IPS-18c (cell line): Measurements from ENCODE around the gene ADAM12.

Experiments used
- H3K4me3 ChIP-seq: 2 replicates; pipeline ENCODE4 v1.7.0; 2013; ENCODE audit warnings: low read depth, mild to moderate bottlenecking, low read length, moderate library complexity; ENCODE audit not compliant: insufficient read depth
- H3K9me3 ChIP-seq: one replicate; pipeline ENCODE4 v1.6.1; 2013; ENCODE audit warnings: mild to moderate bottlenecking, low read length, moderate library complexity; ENCODE audit not compliant: control insufficient read depth, insufficient read depth

ADAM12 gene

GRCh38 chr10:126417220-126417825 is 29.0 kb upstream of the ADAM12 start:
- Histone ChIP-seq H3K4me3 (no peak overlapping the region), H3K9me3 (peaks cover 2% of the 10 kb centered on the region)

DNA sequence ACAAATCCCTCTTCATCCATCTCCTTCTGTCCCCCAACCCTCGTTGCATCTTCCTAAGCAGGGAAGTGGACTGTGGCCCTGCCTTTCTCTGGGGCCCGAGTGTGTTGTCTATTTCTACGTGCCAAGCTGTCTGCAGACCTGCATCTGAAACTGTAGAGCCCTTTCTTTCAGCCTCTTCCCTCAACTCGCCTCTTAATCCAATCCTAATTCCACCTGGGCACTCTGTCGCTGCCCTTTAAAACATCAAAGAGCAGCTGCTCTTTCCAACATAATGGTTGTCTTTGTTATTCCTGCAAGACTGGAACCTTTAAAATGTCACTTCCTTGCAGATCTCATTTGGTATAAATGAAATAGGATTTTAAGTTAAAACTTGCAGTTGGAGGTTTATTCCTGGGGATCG is 21.5 kb upstream of the ADAM12 start:
- Histone ChIP-seq H3K9me3 (no peaks in the 10 kb centered on the region), H3K4me3 (no peak overlapping the region)

DNA sequence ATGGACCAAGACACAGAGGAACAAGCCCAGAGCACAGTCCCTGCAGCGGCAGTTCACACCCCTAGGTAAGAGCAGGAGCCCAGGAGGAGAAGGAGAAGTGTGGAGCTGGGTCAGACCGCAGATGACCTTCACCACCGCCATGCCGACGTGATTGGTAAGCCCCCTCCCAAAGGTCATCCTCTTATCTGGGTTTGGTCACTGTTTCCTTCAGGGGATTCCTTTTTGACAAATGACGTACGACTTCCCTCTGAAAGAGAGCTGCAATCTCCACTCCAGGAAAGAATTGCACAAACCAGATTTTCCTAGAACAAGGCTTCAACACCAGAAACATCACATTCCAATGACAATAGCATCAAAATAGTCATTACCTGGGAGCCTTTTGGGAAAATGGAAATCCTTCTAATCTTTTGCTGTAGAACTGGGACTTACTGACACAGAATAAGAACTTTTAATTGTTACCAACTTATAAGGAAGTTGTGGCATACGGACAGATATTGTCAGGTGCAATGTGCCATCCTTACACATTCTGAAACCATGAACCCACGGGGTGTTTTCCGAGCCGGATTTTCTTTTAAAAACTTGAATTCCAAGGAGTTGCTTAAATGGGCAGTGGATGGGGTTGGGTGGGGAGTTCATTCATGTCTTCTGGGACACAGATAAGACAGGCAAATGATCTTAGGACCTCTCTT is 20.8 kb upstream of the ADAM12 start:
- no peaks in the 10 kb centered on the region for H3K9me3 ChIP-seq
- H3K4me3 ChIP-seq = no peak overlapping the region

DNA sequence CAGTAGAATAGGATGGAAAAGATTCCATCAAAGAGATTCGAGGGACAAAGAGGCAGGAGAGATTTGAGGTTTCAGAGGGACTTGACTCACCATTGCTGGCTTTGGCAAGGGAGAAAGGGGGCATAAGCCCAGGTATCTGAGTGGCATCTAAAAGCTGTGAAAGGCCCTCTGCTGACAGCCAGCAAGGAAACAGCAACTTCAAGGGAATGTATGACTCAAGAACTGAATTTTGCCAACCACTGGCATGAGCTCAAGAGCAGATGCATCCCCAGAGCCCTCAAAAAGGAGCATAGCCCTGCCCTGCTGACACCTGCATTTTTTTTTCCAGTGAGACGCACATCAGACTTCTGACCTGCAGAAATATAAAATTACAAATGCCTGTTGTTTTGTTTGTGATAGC is 19.6 kb upstream of the ADAM12 start:
- no peaks in the 10 kb centered on the region for H3K9me3 ChIP-seq
- H3K4me3 ChIP-seq = no peak overlapping the region

DNA sequence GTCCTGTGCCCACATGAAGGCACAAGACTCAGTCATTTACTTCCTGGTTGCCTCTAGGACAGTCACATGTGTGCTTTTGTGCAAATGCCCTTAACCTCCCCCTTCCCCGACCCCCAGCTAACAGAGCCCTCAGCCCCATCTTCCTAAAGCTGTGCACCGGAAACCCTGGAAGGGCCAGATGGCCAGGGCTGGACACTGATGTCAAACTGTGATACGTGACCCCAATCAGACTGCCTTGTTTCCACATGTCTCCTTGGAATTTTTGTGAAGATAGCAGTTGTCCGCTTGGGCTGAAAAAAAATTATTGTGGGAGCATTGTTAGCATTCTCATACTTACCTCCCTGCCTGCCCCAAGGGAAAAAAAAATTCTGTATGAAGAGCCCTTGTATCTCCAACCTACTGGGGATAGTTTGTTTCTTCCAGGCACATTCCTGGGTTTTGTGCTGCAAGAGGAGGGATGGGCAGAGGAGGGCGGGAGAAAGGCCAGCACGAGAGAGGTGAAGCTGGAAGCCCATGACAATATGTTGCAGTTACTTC is 17.0 kb upstream of the ADAM12 start:
- no peaks in the 10 kb centered on the region for H3K9me3 ChIP-seq
- H3K4me3 ChIP-seq = no peak overlapping the region

DNA sequence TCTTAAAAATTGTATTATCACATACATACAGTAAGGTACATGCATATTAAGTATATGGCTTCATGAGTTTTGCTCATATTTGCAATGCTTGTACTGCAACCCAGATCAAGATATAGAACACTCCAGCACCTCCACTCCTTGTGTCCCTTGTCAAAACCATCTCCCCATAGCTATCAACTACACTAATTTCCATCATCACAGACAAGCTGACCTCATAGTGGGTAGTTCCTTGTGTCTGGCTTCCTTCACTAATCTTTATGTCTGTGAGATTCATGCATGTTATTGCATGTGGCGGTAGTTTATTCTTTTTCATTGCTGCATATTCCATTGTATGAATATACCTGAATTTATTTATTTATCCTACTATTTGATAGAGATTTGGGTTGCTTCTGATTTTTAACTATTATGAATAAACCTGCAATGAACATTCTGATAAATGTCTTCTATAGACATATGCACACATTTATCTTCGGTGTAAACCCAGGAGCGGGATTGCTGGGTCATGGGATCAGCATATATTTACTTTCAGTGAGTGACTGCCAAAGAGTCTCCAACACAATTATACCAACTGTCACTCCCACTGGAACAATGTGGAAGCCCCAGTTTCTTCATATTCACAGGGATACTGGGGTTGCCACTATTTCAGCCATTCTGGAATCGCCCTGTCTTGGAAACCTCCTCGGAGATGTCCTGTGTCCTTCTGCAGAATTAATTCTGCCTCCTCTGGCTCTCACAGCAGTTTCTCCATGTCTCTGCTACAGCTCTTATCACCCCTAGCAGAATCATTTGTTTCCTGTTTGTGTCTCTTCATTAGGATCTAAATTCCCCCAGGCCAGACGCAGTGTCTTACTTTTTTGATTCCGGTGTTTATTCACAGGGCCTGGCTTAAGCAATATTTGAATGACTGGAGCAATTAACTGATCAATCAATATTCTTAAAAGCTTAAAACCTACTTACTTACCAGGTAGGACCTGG is 14.7 kb upstream of the ADAM12 start:
- Histone ChIP-seq H3K4me3 (no peak overlapping the region), H3K9me3 (no peaks in the 10 kb centered on the region)

GRCh38 chr10:126400641-126401040 is 12.4 kb upstream of the ADAM12 start:
- Histone ChIP-seq H3K4me3 (no peak overlapping the region), H3K9me3 (no peaks in the 10 kb centered on the region)

DNA sequence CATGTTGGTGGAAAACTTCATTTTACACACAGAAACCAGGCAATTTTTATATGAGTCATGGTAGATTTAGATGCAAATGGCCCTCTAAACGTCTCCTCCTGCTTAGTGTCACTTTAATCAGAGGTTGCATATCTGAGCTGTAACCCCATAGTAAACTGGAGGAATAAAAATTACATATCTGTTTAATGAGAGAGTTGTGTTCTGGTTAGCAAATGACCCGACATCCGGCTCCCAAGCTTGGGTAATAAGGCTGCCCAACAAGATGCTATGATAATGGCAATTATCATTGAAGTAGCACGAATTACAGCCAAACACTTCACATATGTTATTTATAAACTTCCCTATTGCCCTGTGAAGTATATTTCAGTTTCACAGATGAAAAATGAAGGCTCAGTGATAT is 10.6 kb upstream of the ADAM12 start:
- H3K9me3 ChIP-seq = no peaks in the 10 kb centered on the region
- no peak overlapping the region for H3K4me3 ChIP-seq

DNA sequence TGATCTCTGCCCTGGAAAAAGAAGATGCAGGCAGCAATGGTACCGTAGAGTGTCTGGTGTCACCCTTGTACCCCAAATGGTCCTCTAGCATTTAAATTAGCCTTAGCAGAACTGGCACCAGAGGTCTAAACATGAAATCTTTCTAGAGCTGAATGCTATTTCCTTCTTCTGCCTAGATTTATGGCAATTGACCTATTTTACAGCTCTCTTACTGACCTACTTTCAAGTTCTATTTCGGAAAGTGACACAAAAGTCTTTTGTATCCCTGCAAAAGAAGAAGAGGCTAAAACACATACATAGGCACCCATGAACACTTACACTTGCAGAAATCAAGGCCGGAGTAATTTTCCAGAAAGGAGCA is 10.1 kb upstream of the ADAM12 start:
- no peaks in the 10 kb centered on the region for H3K9me3 ChIP-seq
- no peak overlapping the region for H3K4me3 ChIP-seq

- no peak overlapping the region for H3K4me3 ChIP-seq
- peaks cover 2% of the 10 kb centered on the region for H3K9me3 ChIP-seq
These were observed 9.5 kb upstream of the ADAM12 start for GRCh38 chr10:126397640-126398382.

GRCh38 chr10:126397156-126397555 is 8.9 kb upstream of the ADAM12 start:
- Histone ChIP-seq H3K9me3 (peaks cover 2% of the 10 kb centered on the region), H3K4me3 (no peak overlapping the region)

- H3K9me3 ChIP-seq = peaks cover 2% of the 10 kb centered on the region
- no peak overlapping the region for H3K4me3 ChIP-seq
These were observed 6.7 kb upstream of the ADAM12 start for GRCh38 chr10:126394948-126395347.

DNA sequence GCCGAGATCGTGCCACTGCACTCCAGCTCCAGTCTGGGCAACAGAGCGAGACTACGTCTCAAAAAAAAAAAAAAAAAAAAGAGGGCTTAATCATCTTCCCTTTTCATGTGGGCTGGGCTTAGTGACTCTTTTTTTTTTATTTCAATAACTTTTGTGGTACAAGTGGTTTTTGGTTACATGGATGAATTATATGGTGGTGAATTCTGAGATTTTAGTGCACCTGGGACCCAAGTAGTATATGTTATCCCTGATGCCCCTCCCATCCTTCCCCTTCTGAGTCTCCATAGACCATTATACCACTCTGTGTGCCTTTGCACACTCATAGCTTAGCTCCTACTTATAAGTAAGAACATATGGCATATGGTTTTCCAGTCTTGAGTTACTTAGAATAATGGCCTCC is 4.8 kb upstream of the ADAM12 start:
- Histone ChIP-seq H3K9me3 (peaks cover 2% of the 10 kb centered on the region), H3K4me3 (no peak overlapping the region)

GRCh38 chr10:126392469-126392868 is 4.2 kb upstream of the ADAM12 start:
- Histone ChIP-seq H3K9me3 (peaks cover 2% of the 10 kb centered on the region), H3K4me3 (no peak overlapping the region)

- H3K9me3 ChIP-seq = peaks cover 2% of the 10 kb centered on the region
- no peak overlapping the region for H3K4me3 ChIP-seq
These were observed 3.8 kb upstream of the ADAM12 start for GRCh38 chr10:126392068-126392467.

DNA sequence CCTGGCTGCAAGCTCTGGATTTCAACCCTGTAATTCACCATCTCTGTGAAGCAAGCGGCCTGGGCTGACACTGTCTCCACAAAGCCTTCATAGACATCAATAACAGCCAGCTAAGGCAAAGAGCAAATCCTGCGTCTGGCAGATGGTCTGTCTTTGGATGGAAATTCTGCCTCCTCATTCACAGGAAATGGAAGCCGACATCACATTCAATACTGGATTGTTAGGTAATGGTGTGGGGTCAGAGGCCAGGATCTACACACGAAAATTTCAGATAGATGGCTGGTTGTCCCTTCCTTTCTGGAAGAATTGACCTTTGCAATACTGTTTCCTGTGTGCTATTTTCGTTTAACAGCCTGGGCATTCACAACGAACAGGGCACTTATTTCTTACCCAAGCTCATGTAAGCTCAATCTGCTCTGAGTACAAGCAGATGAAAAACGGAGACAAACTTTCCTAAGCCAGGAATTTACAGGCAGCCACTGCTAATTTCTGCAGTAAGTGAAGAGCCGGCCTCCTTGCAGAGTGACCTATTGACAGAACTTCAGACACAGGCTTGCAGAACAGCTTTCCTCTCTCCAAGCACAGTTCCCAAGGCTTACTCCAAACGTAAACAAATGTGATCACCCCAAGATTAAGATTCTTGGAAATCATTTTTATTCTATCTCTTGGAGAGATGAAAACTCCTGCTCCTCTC is 3.1 kb upstream of the ADAM12 start:
- H3K9me3 ChIP-seq = peaks cover 2% of the 10 kb centered on the region

GRCh38 chr10:126390324-126390723 is 2.0 kb upstream of the ADAM12 start:
- H3K9me3 ChIP-seq = peaks cover 2% of the 10 kb centered on the region
- no peak overlapping the region for H3K4me3 ChIP-seq

More for the DNA sequence above, 3.1 kb upstream of the ADAM12 start:
- H3K4me3 ChIP-seq = no peak overlapping the region
